GM23338 (cell line): ENCODE results near the gene PRELID2.

Experiments used
- EZH2 ChIP-seq: fragments of 200-600 bp; sonication (generic); IDR thresholded peaks from one replicate; pipeline ENCODE4 v1.8.0; 2017; ENCODE audit warnings: antibody characterized with exemption, mild to moderate bottlenecking, low read depth; ENCODE audit not compliant: unreplicated experiment
- EZH2phosphoT487 ChIP-seq: fragments of 200-600 bp; sonication (generic); IDR thresholded peaks from one replicate; pipeline ENCODE4 v1.8.1; 2018; ENCODE audit warnings: antibody characterized with exemption; ENCODE audit not compliant: unreplicated experiment
- JUNB ChIP-seq: IDR thresholded peaks from one replicate; pipeline ENCODE4 v1.6.1; 2016; ENCODE audit warnings: antibody characterized with exemption; ENCODE audit not compliant: unreplicated experiment
- POLR2AphosphoS5 ChIP-seq: IDR thresholded peaks from 2 replicates; pipeline ENCODE4 v1.6.1; 2016; ENCODE audit warnings: antibody characterized with exemption, low read depth
- ZNF114 ChIP-seq: fragments of 250-450 bp; sonication (Bioruptor Pico); IDR thresholded peaks from 2 replicates; pipeline ENCODE4 v1.5.0; 2020; ENCODE audit warnings: mild to moderate bottlenecking, moderate library complexity
- ZNF331 ChIP-seq: fragments of 250-450 bp; sonication (Bioruptor Pico); IDR thresholded peaks from 2 replicates; pipeline ENCODE4 v1.5.0; 2020; ENCODE audit warnings: low read depth, mild to moderate bottlenecking, moderate library complexity
- TF ChIP-seq, protein P1 (sequence below): IDR thresholded peaks from one replicate; pipeline ENCODE4 v1.6.1; 2018; ENCODE audit warnings: antibody characterized with exemption; ENCODE audit not compliant: unreplicated experiment
- TF ChIP-seq, protein P2 (sequence below), 2 experiments: fragments of 200-600 bp in 1 of 2; sonication (generic) in 1 of 2; conservative IDR thresholded peaks; 2 replicates each; pipeline versions ENCODE4 v1.5.1 to v1.6.1; 2016 to 2017; ENCODE audit warnings: antibody characterized with exemption in 2 of 2, low read depth in 2 of 2, mild to moderate bottlenecking in 2 of 2, moderate library complexity in 1 of 2

DNA sequence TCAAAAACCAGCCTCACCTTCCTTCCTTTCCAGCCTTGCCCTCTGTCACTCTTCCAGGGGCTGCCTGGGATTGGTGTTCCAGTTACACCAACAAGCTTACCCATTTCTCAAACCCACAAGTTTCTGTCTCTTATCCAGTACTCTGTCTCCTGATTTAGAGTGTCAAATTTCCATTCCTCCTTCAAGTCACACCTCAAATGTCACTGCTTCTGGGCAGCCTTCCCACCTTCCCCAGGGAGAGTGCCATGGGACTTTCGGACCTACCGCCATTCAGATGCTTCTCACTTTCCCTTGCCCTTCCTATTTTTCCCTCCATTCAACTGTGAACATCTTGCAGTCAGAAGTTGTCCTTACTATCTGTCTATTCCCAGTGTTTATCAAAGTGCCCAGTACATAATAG, 39.6 kb upstream of the PRELID2 start:
- TF ChIP-seq, protein P1, sequence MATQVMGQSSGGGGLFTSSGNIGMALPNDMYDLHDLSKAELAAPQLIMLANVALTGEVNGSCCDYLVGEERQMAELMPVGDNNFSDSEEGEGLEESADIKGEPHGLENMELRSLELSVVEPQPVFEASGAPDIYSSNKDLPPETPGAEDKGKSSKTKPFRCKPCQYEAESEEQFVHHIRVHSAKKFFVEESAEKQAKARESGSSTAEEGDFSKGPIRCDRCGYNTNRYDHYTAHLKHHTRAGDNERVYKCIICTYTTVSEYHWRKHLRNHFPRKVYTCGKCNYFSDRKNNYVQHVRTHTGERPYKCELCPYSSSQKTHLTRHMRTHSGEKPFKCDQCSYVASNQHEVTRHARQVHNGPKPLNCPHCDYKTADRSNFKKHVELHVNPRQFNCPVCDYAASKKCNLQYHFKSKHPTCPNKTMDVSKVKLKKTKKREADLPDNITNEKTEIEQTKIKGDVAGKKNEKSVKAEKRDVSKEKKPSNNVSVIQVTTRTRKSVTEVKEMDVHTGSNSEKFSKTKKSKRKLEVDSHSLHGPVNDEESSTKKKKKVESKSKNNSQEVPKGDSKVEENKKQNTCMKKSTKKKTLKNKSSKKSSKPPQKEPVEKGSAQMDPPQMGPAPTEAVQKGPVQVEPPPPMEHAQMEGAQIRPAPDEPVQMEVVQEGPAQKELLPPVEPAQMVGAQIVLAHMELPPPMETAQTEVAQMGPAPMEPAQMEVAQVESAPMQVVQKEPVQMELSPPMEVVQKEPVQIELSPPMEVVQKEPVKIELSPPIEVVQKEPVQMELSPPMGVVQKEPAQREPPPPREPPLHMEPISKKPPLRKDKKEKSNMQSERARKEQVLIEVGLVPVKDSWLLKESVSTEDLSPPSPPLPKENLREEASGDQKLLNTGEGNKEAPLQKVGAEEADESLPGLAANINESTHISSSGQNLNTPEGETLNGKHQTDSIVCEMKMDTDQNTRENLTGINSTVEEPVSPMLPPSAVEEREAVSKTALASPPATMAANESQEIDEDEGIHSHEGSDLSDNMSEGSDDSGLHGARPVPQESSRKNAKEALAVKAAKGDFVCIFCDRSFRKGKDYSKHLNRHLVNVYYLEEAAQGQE: no peak
- TF ChIP-seq, protein P2, sequence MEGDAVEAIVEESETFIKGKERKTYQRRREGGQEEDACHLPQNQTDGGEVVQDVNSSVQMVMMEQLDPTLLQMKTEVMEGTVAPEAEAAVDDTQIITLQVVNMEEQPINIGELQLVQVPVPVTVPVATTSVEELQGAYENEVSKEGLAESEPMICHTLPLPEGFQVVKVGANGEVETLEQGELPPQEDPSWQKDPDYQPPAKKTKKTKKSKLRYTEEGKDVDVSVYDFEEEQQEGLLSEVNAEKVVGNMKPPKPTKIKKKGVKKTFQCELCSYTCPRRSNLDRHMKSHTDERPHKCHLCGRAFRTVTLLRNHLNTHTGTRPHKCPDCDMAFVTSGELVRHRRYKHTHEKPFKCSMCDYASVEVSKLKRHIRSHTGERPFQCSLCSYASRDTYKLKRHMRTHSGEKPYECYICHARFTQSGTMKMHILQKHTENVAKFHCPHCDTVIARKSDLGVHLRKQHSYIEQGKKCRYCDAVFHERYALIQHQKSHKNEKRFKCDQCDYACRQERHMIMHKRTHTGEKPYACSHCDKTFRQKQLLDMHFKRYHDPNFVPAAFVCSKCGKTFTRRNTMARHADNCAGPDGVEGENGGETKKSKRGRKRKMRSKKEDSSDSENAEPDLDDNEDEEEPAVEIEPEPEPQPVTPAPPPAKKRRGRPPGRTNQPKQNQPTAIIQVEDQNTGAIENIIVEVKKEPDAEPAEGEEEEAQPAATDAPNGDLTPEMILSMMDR (conservative IDR thresholded peaks at IDR 0.05; ENCODE audit: low read depth in 2 of 2): no peak
- TF ChIP-seq EZH2 (no peak), EZH2phosphoT487 (no peak), ZNF114 (no peak), POLR2AphosphoS5 (no peak), JUNB (no peak), ZNF331 (CRISPR knock-in tag) (no peak)
